ENCODE measurements around the gene LYRM2.

Gene LYRM2

GRCh38 chr6:89610149-89610642 lies 28.4 kb downstream of the LYRM2 start:
- no peak overlapping the region for H3K4me3 ChIP-seq (ENCODE audit: low read depth, low read length)
- peak; percentile 77 for TF ChIP-seq CTCF (IDR thresholded peaks at IDR 0.05; ENCODE audit: low read depth, low read length)

DNA sequence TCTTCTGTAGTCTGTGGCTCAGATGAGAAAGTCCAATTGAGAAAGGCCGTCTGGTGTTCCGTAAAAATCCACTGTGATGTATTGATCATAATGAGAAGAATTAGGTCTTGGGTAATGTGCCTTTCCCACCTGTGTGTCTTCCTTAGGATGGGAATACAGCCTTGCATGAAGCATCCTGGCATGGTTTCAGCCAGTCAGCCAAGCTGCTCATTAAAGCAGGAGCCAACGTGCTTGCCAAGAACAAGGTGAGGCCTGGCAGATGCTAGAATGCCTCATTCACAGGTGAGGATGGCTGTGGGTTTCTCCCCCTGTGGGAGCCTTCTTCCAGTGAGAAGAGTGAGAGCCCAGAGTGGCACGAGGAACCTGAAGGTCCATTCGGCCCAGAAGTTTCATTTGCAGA lies 32.7 kb downstream of the LYRM2 start:
- H3K4me3 ChIP-seq (ENCODE audit: low read depth, low read length): no peak overlapping the region
- no peak for TF ChIP-seq CTCF (IDR thresholded peaks at IDR 0.05; ENCODE audit: low read depth, low read length)

GRCh38 chr6:89604653-89605052 lies 33.9 kb downstream of the LYRM2 start:
- H3K4me3 ChIP-seq (ENCODE audit: low read depth, low read length): no peak overlapping the region
- TF ChIP-seq CTCF (IDR thresholded peaks at IDR 0.05; ENCODE audit: low read depth, low read length): no peak

- no peak overlapping the region for H3K4me3 ChIP-seq (ENCODE audit: low read depth, low read length)
- TF ChIP-seq CTCF (IDR thresholded peaks at IDR 0.05; ENCODE audit: low read depth, low read length): no peak
Measured at GRCh38 chr6:89602166-89602565, 36.4 kb downstream of the LYRM2 start.

GRCh38 chr6:89599727-89600126 lies 38.8 kb downstream of the LYRM2 start:
- TF ChIP-seq CTCF (IDR thresholded peaks at IDR 0.05; ENCODE audit: low read depth, low read length): no peak
- H3K4me3 ChIP-seq (ENCODE audit: low read depth, low read length): no peak overlapping the region

DNA sequence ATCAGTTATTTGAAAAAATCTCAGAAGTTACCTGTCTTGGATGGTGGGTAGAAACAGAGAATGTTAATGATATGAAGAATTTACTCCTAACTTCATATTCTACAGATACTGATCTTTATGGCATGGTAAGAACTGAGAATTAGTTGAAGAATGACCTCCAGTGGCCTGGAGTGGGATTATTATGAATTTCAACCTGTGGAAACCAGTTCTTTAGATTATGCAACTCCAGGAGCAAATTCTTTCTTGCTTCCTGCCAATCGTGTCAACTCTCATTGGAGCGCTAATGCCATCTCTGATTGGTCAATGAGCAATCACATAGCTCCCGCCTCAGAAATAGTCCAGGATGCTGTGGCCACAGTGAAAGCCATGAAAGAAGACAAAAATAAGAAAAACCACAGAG lies 40.6 kb downstream of the LYRM2 start:
- H3K4me3 ChIP-seq (ENCODE audit: low read depth, low read length): no peak overlapping the region
- no peak for TF ChIP-seq CTCF (IDR thresholded peaks at IDR 0.05; ENCODE audit: low read depth, low read length)

DNA sequence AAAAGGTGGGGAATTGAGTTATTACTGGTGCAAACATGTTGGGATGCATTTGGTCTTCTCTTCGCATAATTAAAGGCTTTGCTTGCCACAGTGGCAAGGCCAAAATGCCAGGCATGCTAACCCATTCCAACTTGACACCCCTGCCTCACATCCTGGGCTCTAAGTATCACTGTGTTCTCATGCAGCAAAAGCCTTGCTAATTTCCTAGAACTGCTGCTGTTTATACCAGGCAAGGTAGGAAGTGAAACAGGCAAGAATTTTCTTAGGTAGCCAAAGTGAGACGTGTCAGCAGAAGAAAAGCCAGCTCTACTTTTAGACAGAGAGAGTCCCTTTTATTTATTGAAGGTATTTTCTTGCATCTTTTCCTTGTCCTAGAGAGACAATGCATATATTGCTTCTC lies 41.2 kb downstream of the LYRM2 start:
- no peak for TF ChIP-seq CTCF (IDR thresholded peaks at IDR 0.05; ENCODE audit: low read depth, low read length)

More for the DNA sequence above, 41.2 kb downstream of the LYRM2 start:
- H3K4me3 ChIP-seq (ENCODE audit: low read depth, low read length): no peak overlapping the region

Data from WI38 (cell line).